MM.1S (cell line): Measurements from ENCODE around the gene B4GALNT3.

Experiments used
- DNase-seq: peaks from one replicate; pipeline ENCODE4 v3.0.0-alpha.2; 2015
- H2AFZ ChIP-seq: fragments of 300-600 bp; sonication (generic); 2 replicates; pipeline ENCODE4 v1.6.0; 2016; ENCODE audit warnings: antibody characterized with exemption, low read length
- H3F3A ChIP-seq: fragments of 300-600 bp; sonication (generic); 2 replicates; pipeline ENCODE4 v1.6.1; 2016; ENCODE audit warnings: mild to moderate bottlenecking, antibody characterized with exemption, low read length, moderate library complexity, mixed read lengths; ENCODE audit not compliant: insufficient read depth
- H3K27ac ChIP-seq: fragments of 300-600 bp; sonication (generic); 2 replicates; pipeline ENCODE4 v1.5.1; 2016; ENCODE audit warnings: mild to moderate bottlenecking, low read length
- H3K27me3 ChIP-seq: fragments of 300-600 bp; sonication (generic); replicated peaks from 2 replicates; pipeline ENCODE4 v1.6.0; 2016; ENCODE audit warnings: low read length; ENCODE audit not compliant: insufficient read depth
- H3K36me3 ChIP-seq: fragments of 300-600 bp; sonication (generic); replicated peaks from 2 replicates; pipeline ENCODE4 v1.6.1; 2016; ENCODE audit warnings: mild to moderate bottlenecking, low read length, mixed read lengths; ENCODE audit not compliant: insufficient read depth
- H3K4me1 ChIP-seq: fragments of 300-600 bp; sonication (generic); 2 replicates; pipeline ENCODE4 v1.6.1; 2016; ENCODE audit warnings: low read length, mixed read lengths
- H3K4me2 ChIP-seq: fragments of 300-600 bp; sonication (generic); 2 replicates; pipeline ENCODE4 v1.6.0; 2016; ENCODE audit warnings: low read depth, low read length
- H3K4me3 ChIP-seq: fragments of 300-600 bp; sonication (generic); 2 replicates; pipeline ENCODE4 v1.5.1; 2016; ENCODE audit warnings: low read length, mixed read lengths
- H3K79me2 ChIP-seq: fragments of 300-600 bp; sonication (generic); 2 replicates; pipeline ENCODE4 v1.6.1; 2016; ENCODE audit warnings: mixed run types, low read length, mixed read lengths
- H3K9ac ChIP-seq: fragments of 300-600 bp; sonication (generic); 2 replicates; pipeline ENCODE4 v1.6.1; 2016; ENCODE audit warnings: low read length, mixed read lengths
- H3K9me2 ChIP-seq: fragments of 300-600 bp; sonication (generic); replicated peaks from 2 replicates; pipeline ENCODE4 v1.6.1; 2016; ENCODE audit warnings: mild to moderate bottlenecking, low read length, mixed read lengths; ENCODE audit not compliant: insufficient read depth
- H3K9me3 ChIP-seq: fragments of 300-600 bp; sonication (generic); replicated peaks from 2 replicates; pipeline ENCODE4 v1.6.1; 2016; ENCODE audit warnings: mild to moderate bottlenecking, low read length, mixed read lengths; ENCODE audit not compliant: insufficient read depth
- H4K20me1 ChIP-seq: fragments of 300-600 bp; sonication (generic); 2 replicates; pipeline ENCODE4 v1.6.1; 2016; ENCODE audit warnings: mild to moderate bottlenecking, low read length, moderate library complexity, mixed read lengths; ENCODE audit not compliant: insufficient read depth
- EZH2 ChIP-seq: fragments of 300-600 bp; sonication (generic); optimal IDR thresholded peaks from 2 replicates; pipeline ENCODE3; 2017; ENCODE audit warnings: low read depth, mild to moderate bottlenecking, antibody characterized with exemption, low read length, mixed read lengths
- EZH2phosphoT487 ChIP-seq: fragments of 300-600 bp; sonication (generic); IDR thresholded peaks from 2 replicates; pipeline ENCODE4 v1.6.1; 2018; ENCODE audit warnings: antibody characterized with exemption, low read length
- TF ChIP-seq, protein P1 (sequence below): fragments of 300-600 bp; sonication (generic); IDR thresholded peaks from 2 replicates; pipeline ENCODE4 v1.5.1; 2016; ENCODE audit warnings: antibody characterized with exemption, low read length, mixed read lengths

The B4GALNT3 gene

DNA sequence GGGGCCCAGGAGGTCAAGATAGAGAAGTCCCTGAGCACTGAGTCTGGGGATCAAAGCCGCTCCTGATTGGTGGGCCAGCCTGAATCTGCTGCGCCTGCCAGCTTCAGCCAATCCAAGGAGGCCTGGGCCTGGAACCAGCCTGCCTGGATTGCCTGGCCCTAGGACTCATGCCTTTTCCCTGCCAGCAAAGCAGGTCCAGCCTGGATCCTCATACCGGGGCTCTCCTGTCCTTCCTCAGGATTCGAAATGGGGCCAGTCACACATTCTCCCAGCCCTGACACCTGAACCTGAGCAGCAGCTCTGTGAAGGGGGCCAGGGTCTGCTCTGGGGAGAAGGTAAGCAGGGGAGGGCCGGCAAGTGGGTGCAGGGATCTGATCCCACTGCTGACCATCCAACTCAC is 121.6 kb downstream of the B4GALNT3 start:
- H3K4me1 ChIP-seq, result no peaks in the 10 kb centered on the region
- H4K20me1 ChIP-seq, result no peaks in the 10 kb centered on the region
- H3K36me3 ChIP-seq, result no peaks in the 10 kb centered on the region
- no peaks in the 10 kb centered on the region for H3F3A ChIP-seq
- no peak overlapping the region for H3K9ac ChIP-seq
- H3K4me3 ChIP-seq, result no peak overlapping the region
- DNase-seq, result no peak
- H3K9me2 ChIP-seq, result no peaks in the 10 kb centered on the region
- H2AFZ ChIP-seq, result no peak overlapping the region
- no peak overlapping the region for H3K27ac ChIP-seq
- no peaks in the 10 kb centered on the region for H3K9me3 ChIP-seq
- H3K79me2 ChIP-seq, result no peaks in the 10 kb centered on the region
- H3K4me2 ChIP-seq, result no peak overlapping the region
- no peak for TF ChIP-seq EZH2
- TF ChIP-seq, protein P1, sequence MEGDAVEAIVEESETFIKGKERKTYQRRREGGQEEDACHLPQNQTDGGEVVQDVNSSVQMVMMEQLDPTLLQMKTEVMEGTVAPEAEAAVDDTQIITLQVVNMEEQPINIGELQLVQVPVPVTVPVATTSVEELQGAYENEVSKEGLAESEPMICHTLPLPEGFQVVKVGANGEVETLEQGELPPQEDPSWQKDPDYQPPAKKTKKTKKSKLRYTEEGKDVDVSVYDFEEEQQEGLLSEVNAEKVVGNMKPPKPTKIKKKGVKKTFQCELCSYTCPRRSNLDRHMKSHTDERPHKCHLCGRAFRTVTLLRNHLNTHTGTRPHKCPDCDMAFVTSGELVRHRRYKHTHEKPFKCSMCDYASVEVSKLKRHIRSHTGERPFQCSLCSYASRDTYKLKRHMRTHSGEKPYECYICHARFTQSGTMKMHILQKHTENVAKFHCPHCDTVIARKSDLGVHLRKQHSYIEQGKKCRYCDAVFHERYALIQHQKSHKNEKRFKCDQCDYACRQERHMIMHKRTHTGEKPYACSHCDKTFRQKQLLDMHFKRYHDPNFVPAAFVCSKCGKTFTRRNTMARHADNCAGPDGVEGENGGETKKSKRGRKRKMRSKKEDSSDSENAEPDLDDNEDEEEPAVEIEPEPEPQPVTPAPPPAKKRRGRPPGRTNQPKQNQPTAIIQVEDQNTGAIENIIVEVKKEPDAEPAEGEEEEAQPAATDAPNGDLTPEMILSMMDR, result no peak
- no peak for TF ChIP-seq EZH2phosphoT487
- H3K27me3 ChIP-seq, result no peaks in the 10 kb centered on the region

- H3K4me1 ChIP-seq, result no peaks in the 10 kb centered on the region
- no peaks in the 10 kb centered on the region for H3K79me2 ChIP-seq
- H3K4me2 ChIP-seq, result no peak overlapping the region
- no peaks in the 10 kb centered on the region for H3K27me3 ChIP-seq
- no peaks in the 10 kb centered on the region for H3K9me2 ChIP-seq
- no peak overlapping the region for H3K4me3 ChIP-seq
- H3K27ac ChIP-seq, result no peak overlapping the region
- no peaks in the 10 kb centered on the region for H4K20me1 ChIP-seq
- H3F3A ChIP-seq, result no peaks in the 10 kb centered on the region
- no peak overlapping the region for H3K9ac ChIP-seq
- TF ChIP-seq EZH2 (no peak), EZH2phosphoT487 (no peak)
- TF ChIP-seq, protein P1, result no peak
- no peak overlapping the region for H2AFZ ChIP-seq
- no peaks in the 10 kb centered on the region for H3K9me3 ChIP-seq
- DNase-seq, result no peak
- no peaks in the 10 kb centered on the region for H3K36me3 ChIP-seq
Observed at GRCh38 chr12:581746-582145, 122.0 kb downstream of the B4GALNT3 start.

DNA sequence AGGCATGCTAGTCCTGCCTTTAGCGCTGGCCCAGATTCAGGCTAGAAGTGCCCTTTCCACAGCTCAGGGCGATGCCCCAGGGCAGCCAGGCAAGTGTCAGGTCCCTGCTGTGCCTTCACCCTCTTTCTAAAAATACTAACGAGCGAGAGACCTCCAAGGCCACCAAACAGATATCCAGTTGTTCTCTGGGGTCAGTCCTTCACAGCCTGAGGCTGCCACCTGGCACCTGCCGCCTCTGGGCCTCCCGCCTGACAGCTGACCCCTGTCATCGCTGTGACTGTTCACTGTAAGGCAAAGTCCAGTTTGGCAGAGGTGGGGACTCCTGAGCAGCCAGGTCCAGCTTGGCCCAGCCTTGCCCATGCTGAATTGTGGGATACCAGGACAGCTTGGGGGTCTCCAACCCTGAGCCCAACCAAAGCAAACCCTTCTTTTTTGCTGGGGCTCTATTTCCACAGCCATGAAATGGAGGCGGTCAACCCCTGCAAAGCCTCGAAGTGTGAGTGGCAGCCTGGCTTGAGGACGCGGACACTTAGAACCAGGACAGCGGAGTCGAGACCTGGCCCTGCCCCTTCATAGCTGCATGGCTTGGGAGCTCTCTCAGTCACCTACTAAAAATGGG is 123.6 kb downstream of the B4GALNT3 start:
- Histone ChIP-seq H3F3A (no peaks in the 10 kb centered on the region), H3K4me2 (no peak overlapping the region), H3K36me3 (no peaks in the 10 kb centered on the region), H3K4me1 (no peaks in the 10 kb centered on the region), H3K9me3 (no peaks in the 10 kb centered on the region), H3K9me2 (no peaks in the 10 kb centered on the region), H4K20me1 (no peaks in the 10 kb centered on the region), H3K79me2 (no peaks in the 10 kb centered on the region), H3K27me3 (no peaks in the 10 kb centered on the region), H3K9ac (no peak overlapping the region), H3K27ac (no peak overlapping the region), H2AFZ (no peak overlapping the region), H3K4me3 (no peak overlapping the region)
- DNase-seq, result no peak
- no peak for TF ChIP-seq EZH2phosphoT487
- TF ChIP-seq, protein P1, result no peak
- no peak for TF ChIP-seq EZH2
